ENCODE measurements around the gene POMC.
"Not testable (repeated sequence)": the region's sequence is repeated elsewhere in the genome, so short reads cannot be mapped to it uniquely, and the experiment has no call there.

The POMC gene

DNA sequence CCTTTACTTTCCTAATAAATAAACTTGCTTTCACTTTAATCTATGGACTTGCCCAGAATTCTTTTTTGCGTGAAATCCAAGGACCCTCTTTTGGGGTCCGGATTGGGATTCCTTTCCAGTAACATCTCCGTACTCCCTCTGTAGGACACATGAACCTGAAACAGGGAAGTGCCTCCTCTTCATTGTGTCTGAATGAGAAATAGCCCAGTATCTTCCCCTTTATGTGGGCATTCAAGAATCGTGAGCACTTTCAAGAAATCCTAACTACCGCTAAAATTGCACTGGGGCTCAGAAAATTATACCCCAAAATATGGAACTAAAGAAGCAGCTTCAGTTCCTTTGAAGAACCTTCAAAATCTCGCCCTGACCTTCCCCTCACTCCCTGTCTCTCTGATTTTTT, 7.8 kb upstream of the POMC start:
- no peak for FAIRE-seq

DNA sequence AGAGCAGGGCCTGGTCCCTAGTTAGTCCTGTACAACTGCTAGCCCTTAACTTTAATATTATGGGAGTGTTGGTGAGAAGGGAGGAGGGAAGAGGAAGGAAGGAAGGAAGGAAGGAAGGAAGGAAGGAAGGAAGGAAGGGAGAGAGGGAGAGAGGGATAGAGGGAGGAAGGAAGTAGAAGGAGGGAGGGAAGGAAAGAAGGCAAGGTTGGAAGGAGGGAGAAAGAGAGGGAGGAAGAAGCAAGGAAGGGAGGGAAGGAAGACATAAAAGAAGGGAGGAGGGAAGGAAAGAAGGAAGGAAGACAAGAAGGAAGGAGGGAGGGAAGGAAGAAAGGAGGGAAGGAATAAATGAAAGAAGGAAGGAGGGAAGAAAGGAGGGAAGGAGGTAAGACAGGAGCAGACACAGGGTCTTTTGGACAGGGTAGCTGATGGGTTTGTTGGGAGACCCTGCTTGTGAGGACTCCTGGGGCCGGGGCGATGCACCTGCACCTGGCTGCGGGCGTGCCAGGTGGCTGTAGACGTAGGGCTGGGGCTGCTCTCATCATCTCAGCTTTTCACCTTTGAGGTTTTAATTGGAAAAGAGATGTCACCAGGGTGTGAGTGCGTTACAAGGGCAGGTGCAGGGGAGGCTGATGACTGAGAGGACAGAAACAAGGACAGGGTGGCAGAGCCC, 5.9 kb upstream of the POMC start:
- FAIRE-seq, result no peak

DNA sequence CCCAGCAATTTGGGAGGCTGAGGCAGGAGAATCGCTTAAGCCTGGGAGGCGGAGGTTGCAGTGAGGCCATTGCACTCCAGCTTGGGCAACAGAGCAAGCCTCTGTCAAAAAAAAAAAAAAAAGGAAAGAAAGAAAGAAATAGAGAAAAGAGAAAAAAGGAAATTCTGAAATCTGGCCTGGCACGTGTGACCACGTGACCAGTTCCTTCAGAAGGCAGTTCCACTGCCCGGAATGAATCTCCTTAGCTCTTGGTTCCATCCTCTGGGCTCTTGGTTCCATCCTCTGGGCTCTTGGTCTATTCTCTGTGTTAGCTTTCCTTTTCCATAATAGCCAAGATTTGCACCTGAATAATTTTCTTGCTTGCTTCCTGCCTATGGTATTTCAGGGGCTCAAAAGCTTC, 5.3 kb upstream of the POMC start:
- FAIRE-seq, result no peak

DNA sequence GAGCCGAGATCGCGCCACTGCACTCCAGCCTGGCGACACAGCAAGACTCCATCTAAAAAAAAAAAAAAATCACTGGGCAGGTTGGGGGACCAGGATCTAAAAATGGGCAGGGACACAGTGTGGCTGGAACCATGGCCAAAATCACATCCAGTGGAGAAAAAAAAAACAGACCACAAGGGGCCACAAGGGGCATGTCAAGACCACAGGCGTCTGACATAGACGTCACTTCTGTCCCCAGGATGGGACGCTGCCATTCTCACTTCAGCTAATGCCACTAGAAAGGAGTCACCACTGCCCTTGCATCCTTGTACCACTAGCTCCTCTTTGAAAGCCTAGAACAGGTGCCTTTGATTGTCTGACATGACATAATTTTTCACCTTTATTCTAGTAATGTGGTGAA, 2.5 kb upstream of the POMC start:
- no peak for FAIRE-seq

DNA sequence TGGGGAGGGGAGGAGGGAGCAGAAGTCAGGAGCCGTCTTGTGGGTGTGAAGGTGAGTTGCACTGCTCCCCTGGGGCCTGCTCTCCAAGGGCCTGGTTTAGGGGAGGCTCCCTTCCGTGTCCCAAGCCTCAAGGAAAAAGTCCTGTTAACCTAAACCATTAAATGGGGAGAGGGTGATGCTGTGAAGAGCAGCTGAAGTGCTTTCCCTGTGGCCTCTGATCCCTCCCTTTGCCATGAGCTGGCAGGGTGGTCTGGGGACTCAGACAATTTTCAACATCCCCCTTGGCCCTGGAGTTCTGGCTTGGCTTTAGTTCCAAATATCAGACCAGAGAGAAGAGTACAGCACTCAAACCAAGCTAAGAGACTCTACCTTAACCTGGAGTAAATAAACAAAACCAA, 692 bp upstream of the POMC start:
- no peak for FAIRE-seq

DNA sequence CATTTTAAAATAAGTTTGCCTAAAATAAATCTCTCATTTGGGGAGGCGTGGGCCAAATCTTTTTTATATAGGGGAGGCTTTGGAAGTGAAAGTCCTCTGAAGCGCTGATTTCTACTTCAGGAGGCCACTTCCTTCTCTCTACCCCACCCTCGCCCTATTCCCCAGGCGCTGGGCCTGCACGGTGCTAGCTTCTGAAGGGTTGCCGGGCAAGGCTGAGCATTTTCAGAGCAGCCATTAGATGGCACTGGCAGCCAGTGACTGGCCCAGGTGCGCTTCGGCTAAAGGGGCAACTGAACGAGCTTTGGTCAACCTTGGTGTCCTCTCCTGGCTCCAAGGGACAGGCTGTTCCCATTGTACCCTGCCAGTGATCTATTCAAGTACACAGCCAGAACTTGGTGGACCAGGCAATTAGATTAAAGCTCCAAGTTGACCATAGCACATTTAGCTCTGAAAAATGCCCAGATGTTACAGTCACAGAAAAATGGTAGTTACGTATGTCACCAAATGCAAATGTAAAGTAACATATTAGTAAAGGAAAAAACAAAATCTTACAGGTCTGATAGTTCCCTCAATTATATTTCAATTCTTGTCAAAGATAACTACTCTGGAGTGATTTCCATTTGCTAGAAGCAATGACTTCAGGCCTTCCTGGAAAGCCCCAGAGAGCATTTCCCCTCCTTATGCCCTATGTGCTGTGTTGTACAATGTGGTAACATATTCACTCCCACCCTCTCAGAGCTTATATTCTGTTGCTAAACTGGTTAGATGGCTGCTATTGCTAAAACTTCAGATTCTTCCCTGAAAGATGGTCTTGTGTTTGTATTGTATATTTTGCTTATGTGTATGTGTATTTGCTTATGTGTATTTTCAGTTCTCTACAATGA, 2.1 kb downstream of the POMC start:
- FAIRE-seq, result no peak

DNA sequence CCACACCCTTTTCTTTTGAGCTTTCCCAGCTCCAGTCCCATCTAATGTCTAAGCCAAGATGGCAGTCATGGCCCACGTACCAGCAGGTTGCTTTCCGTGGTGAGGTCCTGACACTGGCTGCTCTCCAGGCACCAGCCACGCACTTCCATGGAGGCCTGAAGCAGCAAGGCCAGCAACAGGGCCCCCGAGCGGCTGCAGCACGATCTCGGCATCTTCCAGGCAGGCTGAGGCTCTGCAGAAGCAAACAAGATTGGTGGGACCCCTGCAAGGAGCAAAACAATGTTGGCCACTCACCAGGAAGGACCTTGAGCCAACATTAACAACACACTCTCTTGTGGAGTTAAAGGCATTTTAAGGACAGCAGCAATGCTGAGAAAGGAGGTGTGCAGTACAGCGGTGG, 3.8 kb downstream of the POMC start:
- FAIRE-seq, result no peak

DNA sequence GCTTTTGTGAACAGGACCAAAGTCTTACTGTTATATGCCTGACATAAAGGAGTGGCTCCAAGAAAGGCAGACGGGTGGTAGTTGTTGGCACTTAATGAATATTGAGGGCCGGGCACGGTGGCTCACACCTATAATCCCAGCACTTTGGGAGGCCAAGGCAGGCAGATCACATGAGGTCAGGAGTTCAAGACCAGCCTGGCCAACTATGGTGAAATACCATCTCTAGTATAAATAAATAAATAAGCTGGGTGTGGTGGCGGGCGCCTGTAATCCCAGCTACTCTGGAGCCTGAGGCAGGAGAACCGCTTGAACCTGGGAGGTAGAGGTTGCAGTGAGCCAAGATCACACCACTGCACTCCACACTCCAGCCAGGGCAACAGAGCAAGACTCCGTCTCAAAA, 6.3 kb downstream of the POMC start:
- FAIRE-seq, result not testable (repeated sequence)

DNA sequence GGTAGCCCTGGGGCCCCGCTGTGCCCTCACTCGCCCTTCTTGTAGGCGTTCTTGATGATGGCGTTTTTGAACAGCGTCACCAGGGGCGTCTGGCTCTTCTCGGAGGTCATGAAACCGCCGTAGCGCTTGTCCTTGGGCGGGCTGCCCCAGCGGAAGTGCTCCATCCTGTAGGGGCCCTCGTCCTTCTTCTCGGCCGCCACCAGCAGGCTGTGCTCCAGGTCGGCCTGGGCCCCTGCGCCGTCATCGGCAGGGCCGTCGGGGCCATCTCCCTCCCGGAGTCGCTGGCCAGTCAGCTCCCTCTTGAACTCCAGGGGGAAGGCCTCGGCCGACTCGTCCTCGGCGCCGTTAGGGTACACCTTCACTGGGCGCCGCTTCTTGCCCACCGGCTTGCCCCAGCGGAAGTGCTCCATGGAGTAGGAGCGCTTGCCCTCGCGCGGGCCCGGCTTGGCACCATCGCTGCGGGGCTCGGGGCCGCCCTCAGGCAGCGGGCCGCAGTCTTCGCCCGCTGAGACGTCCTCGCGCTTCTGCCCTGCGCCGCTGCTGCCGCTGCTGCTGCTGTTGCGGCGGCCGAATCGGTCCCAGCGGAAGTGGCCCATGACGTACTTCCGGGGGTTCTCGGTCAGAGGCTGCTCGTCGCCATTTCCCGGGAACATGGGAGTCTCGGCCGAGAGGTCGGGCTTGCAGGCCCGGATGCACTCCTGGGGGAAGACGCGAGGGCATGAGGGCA, 7.2 kb downstream of the POMC start:
- no peak for FAIRE-seq

DNA sequence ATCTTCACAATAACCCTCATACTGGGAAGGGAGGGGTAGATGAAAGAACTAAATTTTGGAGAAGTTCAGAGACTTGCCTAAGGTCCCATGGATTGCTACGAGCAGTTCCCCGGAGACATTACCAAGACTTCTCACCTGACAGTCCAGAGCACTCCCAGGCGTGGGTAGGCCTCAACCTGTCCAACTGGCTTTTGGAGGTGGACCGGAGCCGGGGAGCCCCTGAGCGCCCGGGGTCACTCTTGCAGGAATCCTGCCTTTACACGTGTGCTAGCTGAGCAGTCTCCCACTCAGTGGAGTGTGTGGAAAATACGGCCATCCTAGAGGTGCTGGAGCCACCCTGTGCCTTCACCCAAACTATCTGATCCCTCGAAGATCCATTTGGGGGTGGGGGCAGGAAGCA, 8.0 kb downstream of the POMC start:
- no peak for FAIRE-seq

DNA sequence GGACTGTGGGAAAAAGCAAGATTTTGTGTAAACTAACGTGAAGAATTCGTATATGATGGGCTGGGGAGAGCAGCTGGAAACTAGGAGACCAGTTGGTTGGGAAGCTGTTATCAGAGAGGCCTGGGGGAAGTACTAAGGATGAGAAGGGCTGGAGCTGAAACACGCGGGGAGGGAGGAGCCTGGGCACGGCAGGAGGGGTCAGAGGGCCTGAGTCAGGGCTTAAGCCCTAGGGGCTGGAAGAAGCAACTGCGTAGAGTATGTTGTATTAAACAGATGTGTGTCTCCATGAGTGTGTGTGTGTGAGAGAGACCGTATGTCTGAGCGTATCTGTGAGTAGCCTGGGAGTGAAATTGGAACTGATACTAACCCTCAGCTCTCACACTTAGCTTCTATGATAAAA, 8.4 kb downstream of the POMC start:
- FAIRE-seq, result no peak

DNA sequence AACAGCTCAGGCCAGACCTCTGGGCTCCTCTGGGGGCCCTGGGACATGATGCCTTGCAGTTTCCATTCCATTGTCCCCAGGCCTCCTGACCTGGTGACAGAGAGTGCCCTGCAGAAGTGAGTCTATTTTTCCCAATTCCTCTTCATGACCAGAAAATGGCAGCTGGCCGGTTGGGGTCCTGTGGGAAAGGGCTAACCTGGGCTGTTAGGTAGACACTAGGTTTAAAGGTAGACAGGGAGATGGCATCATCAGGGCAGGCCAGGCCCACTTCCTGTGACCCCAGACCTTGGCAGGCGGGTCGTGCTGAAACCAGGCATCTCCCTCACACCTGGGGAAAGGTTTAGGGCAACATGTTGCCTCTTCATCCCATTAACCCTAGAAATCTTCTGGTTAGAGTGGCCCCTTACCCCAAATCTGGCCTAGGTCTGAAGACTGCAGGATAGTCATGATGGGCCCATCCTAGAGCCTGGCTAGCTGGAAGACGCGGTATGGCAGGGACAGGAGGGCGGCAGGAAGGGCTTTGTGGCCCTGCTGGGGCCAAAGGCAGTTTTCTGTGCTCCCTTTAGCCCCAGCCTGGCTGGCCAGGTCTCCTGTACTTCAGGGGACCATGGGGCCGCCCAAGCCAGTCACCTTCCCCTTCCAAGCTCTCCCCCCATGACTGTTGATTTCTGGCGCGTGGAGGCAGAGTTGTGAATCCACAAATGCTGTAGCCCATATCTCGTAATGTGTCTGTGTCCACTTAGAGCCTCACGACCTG, 10.1 kb downstream of the POMC start:
- FAIRE-seq, result no peak

DNA sequence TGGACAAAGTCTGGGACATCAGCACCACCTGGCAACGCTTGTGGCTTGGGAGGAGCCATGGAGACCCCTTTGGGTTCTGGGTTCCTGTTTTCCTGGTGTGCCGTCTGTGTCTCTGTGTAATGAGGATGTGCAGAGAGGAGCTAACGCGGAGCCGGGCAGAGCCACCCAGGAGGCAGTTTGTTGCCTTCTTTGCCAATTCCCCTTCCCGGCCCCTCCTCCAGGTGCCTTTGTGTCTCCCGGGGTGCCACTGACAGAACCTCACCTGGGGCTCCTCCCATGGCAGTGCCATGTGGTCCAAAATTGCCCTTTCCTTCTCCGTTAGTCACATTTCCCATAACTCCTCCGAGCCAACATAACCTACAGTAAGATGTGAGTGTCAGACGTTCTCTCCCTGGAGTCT, 13.0 kb downstream of the POMC start:
- no peak for FAIRE-seq

DNA sequence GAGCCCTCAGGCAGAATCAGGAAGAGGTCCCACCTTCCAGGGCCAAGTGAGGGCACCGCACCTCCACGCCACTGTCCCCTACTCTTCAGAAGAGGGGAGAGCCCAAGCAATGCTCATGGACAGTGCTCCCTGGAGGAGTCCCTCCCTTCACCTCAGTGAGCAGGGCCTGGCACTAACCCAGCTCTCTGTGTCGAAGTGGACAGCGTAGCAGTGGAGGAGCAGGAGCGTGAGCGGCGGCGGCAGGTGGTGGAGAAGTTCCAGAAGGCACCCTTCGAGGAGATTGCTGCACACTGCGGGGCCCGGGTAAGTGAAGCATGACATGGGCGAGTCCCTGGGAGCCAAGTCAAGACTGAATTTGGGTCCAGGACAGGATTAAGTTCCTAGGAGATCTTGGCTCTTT, 16.7 kb downstream of the POMC start:
- FAIRE-seq, result no peak

DNA sequence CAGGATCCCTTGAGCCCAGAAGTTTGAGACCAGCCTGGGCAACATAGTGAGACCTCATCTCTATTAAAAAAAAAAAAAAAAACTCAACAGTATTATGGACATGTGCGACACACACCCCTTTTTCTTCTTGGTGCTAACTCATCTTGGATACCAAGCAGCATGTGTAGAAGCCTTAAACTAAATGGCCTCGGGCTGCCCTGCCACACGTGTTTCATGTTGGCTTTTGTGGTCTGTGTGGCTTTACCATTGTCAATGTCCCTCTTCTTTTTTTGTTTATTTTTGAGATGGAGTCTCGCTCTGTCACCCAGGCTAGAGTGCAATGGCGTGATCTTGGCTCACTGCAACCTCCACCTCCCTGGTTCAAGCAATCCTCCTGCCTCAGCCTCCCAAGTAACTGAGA, 17.4 kb downstream of the POMC start:
- not testable (repeated sequence) for FAIRE-seq

DNA sequence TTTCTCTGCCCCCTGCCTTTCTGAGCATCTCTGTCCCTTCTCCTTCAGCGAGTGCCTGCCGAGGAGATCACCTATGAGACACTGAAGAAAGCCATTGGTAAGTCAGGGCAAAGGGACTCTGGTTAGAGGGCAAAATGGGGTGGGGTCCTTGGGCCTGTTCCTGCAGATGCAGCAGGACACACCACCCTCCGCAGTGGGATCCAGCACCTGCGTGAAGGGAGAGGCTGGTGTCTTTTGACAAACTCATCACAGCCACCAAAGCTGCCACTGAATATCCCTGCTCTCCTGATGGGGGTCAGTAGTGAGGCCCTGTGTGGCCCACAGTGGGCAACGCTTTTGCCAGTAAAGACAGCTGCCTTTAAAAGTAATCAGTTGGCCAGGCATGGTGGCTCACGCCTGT, 18.7 kb downstream of the POMC start:
- FAIRE-seq, result no peak

DNA sequence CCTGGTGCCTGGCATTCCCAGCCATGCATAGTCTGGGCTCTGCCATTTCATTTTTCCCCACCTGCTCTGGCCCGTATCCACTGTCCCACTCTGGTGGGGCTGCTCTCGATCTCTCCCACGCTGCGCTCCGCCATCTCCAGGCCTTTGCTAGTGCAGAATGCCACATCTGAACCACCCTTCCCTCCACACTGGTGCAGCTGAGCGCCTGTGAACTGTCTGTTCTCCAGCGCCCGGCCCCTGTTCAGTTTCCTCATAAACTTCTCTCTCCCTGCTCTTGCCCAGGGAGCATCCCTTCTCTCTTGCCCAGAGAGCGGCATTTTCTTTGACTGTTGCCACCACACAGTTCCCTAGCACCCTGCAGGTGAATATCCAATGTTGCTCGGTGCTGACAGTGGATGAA, 21.5 kb downstream of the POMC start:
- FAIRE-seq, result no peak

DNA sequence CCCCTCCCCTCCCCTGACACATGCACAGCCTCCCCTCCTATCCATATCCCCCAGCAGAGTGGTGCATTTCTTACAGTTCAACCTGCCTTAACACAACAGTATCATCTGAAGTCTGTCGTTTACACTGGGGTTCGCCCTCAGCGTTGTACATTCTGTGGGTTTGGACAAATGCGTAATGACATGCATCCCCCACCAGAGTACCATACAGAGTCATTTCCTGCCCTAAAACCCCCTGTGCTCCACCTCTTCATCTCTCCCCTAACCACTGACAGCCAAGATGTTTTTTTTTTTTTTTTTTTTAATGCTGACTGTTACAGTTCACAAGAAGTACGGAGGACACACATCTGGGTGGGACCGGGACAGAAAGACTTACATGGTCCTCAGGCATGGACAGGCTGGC, 22.6 kb downstream of the POMC start:
- FAIRE-seq, result no peak

DNA sequence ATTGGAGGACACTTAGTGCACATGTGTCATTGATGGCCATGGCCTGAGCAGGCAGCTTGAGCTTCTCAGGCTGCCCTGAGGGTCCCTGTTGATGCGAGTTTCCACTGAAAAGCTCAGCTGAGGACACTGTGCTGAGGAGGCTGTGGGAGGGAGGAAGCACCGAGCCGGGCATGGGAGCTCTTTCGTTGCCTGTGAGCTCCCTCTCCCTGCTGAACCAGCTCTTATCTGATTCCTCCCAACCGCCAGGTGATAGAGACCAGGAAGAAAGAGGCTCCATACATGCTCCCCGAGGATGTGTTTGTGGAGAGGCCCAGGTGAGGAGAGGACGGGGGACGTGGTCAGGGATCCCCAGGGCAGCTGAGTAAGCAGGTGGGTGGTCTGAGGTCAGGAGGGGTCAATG, 27.3 kb downstream of the POMC start:
- no peak for FAIRE-seq

DNA sequence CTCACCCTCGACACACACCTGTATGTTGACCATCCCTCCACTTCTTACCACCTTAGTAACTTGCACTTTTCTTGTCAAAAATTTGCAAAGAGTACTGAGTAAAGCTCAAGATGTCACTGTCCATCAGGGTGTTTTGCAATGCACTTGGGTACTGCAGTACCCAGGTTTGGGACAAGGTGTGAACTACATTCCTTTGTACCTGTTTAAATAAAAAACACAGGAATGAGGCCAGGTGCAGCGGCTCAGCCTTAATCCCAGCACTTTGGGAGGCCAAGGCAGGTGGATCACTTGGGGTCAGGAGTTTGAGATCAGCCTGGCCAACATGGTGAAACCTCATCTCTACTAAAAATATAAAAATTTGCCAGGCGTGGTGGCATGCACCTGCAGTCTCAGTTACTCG, 27.8 kb downstream of the POMC start:
- FAIRE-seq, result not testable (repeated sequence)

DNA sequence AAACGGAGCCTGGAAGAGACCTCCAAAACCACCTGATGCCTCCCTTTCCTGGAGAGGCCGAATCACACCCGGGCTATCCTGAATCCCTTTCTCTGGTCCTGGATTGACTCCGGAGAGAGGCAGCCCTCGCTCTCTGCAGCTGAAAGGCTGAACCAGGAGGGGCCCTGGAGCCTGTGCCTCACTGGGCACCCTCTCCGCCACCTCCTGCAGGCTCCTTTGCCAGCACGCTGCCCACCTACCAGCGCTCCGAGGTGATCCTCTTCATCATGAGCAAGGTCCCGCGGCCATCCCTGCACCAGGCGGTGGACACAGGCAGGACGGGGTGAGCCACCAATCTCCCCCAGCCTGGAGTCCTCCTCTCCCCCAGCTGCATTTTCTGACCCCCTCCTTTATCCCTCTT, 35.7 kb downstream of the POMC start:
- FAIRE-seq, result no peak

DNA sequence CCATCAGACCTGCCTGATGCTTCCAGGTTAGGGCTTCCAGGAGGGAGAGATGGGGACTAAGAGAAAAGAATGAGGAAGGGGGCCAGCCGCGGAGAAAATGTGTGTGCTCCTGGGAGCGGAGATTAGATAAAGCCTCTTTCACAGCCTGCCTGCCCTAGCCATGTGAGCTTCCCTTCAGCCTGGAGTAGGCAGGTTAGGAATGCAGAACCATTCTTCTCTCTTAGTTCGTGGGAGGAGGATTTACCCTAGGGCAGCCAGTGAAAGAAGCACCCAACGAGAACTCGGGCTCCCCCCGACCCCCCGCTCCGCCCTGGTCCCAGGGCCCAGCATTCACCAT, 36.1 kb downstream of the POMC start:
- FAIRE-seq, result no peak

DNA sequence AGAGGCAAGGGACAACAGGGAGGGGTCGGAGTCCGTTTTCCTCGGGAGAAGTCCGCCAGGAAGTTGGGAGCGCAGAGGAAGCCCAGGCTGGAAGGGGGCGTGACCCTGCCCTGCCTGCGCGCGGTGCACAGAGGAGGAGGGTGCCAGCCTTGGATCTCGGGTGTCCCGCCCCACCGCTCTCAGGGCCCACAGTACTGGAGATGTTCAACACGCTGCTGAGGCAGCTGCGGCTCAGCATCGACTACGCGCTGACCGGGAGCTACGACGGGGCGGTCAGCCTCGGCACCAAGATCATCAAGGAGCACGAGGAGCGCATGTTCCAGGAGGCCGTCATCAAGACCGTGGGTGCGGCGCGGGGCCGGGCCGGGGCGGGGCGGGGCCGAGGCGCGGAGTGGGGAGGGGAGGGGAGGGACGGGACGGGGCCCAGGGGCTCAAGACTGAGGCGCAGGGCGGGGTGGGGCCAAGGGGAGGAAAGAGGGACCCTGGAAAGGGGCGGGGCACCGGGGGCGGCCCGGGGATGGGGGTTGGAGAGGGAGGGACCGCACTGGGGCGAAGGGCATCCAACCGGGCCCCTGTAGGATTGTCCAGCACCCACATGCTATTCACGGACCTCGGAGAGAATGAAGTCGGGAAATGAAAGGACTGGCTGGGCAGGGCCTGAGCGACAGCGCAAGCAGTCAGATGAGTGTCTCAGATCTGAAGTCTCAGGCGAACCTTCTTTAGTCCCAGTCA, 36.6 kb downstream of the POMC start:
- FAIRE-seq, result no peak

Data from islet of Langerhans (tissue), 1 donor.